Suprapubic skin (tissue), 4 donors: Measurements from ENCODE around the gene KITLG.

Experiments used
- CTCF ChIP-seq, 2 donors: fragments of 200-600 bp in 1 of 2; fragments of 450-650 bp in 1 of 2; sonication (generic) in 1 of 2; IDR thresholded peaks; one replicate each; pipeline ENCODE4 v1.5.1; 2016 to 2019; ENCODE audit warnings: antibody characterized with exemption in 2 of 2, mild to moderate bottlenecking in 1 of 2, moderate library complexity in 1 of 2
- EP300 ChIP-seq: sonication (generic); formaldehyde crosslinking; IDR thresholded peaks from one replicate; pipeline ENCODE4 v1.6.1; 2017; ENCODE audit warnings: antibody characterized with exemption
- POLR2A ChIP-seq, 2 donors: fragments of 450-650 bp; IDR thresholded peaks; one replicate each; pipeline ENCODE4 v1.6.1; 2017; ENCODE audit warnings: antibody characterized with exemption in 2 of 2, mild to moderate bottlenecking in 2 of 2, moderate library complexity in 2 of 2
- POLR2AphosphoS5 ChIP-seq, 3 donors: sonication (generic); formaldehyde crosslinking; IDR thresholded peaks; one replicate each; pipeline ENCODE4 v1.6.1; 2017; ENCODE audit warnings: antibody characterized with exemption in 3 of 3

- no peak for TF ChIP-seq CTCF (IDR thresholded peaks at IDR 0.05)
- no peak for TF ChIP-seq EP300
- no peak for TF ChIP-seq POLR2A (IDR thresholded peaks at IDR 0.05)
- no peak for TF ChIP-seq POLR2AphosphoS5 (IDR thresholded peaks at IDR 0.05)
Measured at GRCh38 chr12:88579601-88580050, 645 bp downstream of the KITLG start.
